ENCODE data around the gene ZNF846.

DNA sequence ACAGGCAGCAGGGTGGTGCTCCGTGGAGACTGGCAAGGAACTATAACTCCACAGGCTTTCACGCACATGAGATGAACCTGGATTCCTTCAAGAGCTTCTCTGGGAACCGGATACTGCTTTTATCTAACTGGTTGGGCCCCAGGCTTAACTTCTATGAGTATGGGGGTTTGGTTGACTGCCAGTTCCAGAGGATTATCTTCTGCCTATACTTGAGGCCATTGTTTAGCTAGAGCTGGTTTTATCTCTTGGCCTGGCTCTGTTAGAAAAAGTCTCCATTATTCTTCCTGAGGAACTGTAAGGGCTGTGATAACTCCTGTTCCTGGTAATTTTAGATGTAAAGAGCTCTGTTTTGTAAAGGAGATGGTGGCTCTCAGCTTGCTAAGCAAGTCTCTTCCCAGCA lies 40.9 kb downstream of the ZNF846 start:
- TF ChIP-seq, protein P1, sequence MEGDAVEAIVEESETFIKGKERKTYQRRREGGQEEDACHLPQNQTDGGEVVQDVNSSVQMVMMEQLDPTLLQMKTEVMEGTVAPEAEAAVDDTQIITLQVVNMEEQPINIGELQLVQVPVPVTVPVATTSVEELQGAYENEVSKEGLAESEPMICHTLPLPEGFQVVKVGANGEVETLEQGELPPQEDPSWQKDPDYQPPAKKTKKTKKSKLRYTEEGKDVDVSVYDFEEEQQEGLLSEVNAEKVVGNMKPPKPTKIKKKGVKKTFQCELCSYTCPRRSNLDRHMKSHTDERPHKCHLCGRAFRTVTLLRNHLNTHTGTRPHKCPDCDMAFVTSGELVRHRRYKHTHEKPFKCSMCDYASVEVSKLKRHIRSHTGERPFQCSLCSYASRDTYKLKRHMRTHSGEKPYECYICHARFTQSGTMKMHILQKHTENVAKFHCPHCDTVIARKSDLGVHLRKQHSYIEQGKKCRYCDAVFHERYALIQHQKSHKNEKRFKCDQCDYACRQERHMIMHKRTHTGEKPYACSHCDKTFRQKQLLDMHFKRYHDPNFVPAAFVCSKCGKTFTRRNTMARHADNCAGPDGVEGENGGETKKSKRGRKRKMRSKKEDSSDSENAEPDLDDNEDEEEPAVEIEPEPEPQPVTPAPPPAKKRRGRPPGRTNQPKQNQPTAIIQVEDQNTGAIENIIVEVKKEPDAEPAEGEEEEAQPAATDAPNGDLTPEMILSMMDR (conservative IDR thresholded peaks at IDR 0.05): no peak
- no peak for TF ChIP-seq ZFX (IDR thresholded peaks at IDR 0.05)
